H9 (cell line): ENCODE measurements around the gene UBASH3A. TPM values are rescaled to one million over a fixed set of nuclear protein-coding genes. Genes with fewer than 3 reads are reported as not detected.

Experiments used
- DNase-seq: peaks from one replicate; pipeline ENCODE4 v3.0.0-alpha.2; 2017
- H2AFZ ChIP-seq: one replicate; pipeline ENCODE4 v1.6.1; 2013; ENCODE audit warnings: mild to moderate bottlenecking, low read length, control low read depth, moderate library complexity
- H2AK5ac ChIP-seq: 2 replicates; pipeline ENCODE4 v1.6.1; 2013; ENCODE audit warnings: low read length, control low read depth, mixed read lengths; ENCODE audit not compliant: insufficient read length
- H2BK120ac ChIP-seq: one replicate; pipeline ENCODE4 v1.6.1; 2013; ENCODE audit warnings: low read depth, mild to moderate bottlenecking, low read length, control low read depth, inconsistent platforms; ENCODE audit not compliant: poor library complexity, severe bottlenecking
- H2BK12ac ChIP-seq: 2 replicates; pipeline ENCODE4 v1.6.1; 2013; ENCODE audit warnings: low read length, control low read depth, mixed read lengths, low read depth; ENCODE audit not compliant: insufficient read length
- H2BK15ac ChIP-seq: 2 replicates; pipeline ENCODE4 v1.6.1; 2013; ENCODE audit warnings: low read depth, low read length, control low read depth
- H2BK20ac ChIP-seq: one replicate; pipeline ENCODE4 v1.6.1; 2013; ENCODE audit warnings: low read depth, mild to moderate bottlenecking, low read length, control low read depth, inconsistent platforms; ENCODE audit not compliant: poor library complexity, severe bottlenecking
- H2BK5ac ChIP-seq: 2 replicates; pipeline ENCODE4 v1.6.1; 2013; ENCODE audit warnings: low read length, control low read depth, mixed read lengths; ENCODE audit not compliant: insufficient read length
- H3K14ac ChIP-seq: 2 replicates; pipeline ENCODE4 v1.6.1; 2013; ENCODE audit warnings: low read length, control low read depth; ENCODE audit not compliant: insufficient read depth
- H3K18ac ChIP-seq: 2 replicates; pipeline ENCODE4 v1.6.1; 2013; ENCODE audit warnings: low read depth, mild to moderate bottlenecking, mixed read lengths, low read length, control low read depth; ENCODE audit not compliant: insufficient read length
- H3K23ac ChIP-seq: 2 replicates; pipeline ENCODE4 v1.6.1; 2013; ENCODE audit warnings: low read length, control low read depth, mixed read lengths, low read depth; ENCODE audit not compliant: insufficient read length
- H3K23me2 ChIP-seq: 2 replicates; pipeline ENCODE4 v1.6.1; 2013; ENCODE audit warnings: low read depth, mild to moderate bottlenecking, mixed read lengths, low read length, control low read depth; ENCODE audit not compliant: insufficient read length, poor library complexity, severe bottlenecking
- H3K27ac ChIP-seq: 2 replicates; pipeline ENCODE4 v1.5.1; 2013; ENCODE audit warnings: low read length, control low read depth, mixed read lengths, low read depth; ENCODE audit not compliant: insufficient read length
- H3K27me3 ChIP-seq: 2 replicates; pipeline ENCODE4 v1.6.1; 2013; ENCODE audit warnings: low read length, control low read depth, inconsistent platforms; ENCODE audit not compliant: insufficient read depth
- H3K4ac ChIP-seq: 2 replicates; pipeline ENCODE4 v1.6.1; 2013; ENCODE audit warnings: low read depth, mild to moderate bottlenecking, control low read depth, inconsistent platforms, low read length, moderate library complexity
- H3K4me1 ChIP-seq: 2 replicates; pipeline ENCODE4 v1.6.1; 2013; ENCODE audit warnings: low read length, control low read depth, inconsistent platforms; ENCODE audit not compliant: insufficient read depth
- H3K4me2 ChIP-seq: 2 replicates; pipeline ENCODE4 v1.6.1; 2013; ENCODE audit warnings: low read length, control low read depth, mixed read lengths; ENCODE audit not compliant: insufficient read length, insufficient read depth
- H3K56ac ChIP-seq: 2 replicates; pipeline ENCODE4 v1.6.1; 2013; ENCODE audit warnings: low read depth, mild to moderate bottlenecking, mixed read lengths, low read length, control low read depth; ENCODE audit not compliant: insufficient read length
- H3K79me1 ChIP-seq: 2 replicates; pipeline ENCODE4 v1.6.1; 2013; ENCODE audit warnings: low read depth, mild to moderate bottlenecking, moderate library complexity, low read length, control low read depth, inconsistent platforms; ENCODE audit not compliant: insufficient read depth, poor library complexity, severe bottlenecking
- H3K79me2 ChIP-seq: 2 replicates; pipeline ENCODE4 v1.6.1; 2013; ENCODE audit warnings: low read length, control low read depth, inconsistent platforms; ENCODE audit not compliant: insufficient read depth
- H3K9ac ChIP-seq: 2 replicates; pipeline ENCODE4 v1.6.1; 2013; ENCODE audit warnings: low read length, control low read depth, mixed read lengths; ENCODE audit not compliant: insufficient read length; ENCODE audit errors: extremely low read depth
- H3K9me3 ChIP-seq: one replicate; pipeline ENCODE4 v1.6.1; 2013; ENCODE audit warnings: low read depth, low read length, inconsistent platforms; ENCODE audit not compliant: control insufficient read depth
- H3T11ph ChIP-seq: one replicate; pipeline ENCODE4 v1.6.1; 2013; ENCODE audit warnings: mild to moderate bottlenecking, low read length, control low read depth, inconsistent platforms
- H4K20me1 ChIP-seq: one replicate; pipeline ENCODE4 v1.6.1; 2013; ENCODE audit not compliant: control insufficient read depth, insufficient read length, insufficient read depth
- H4K5ac ChIP-seq: 2 replicates; pipeline ENCODE4 v1.6.1; 2013; ENCODE audit warnings: low read depth, mild to moderate bottlenecking, mixed read lengths, low read length, control low read depth; ENCODE audit not compliant: insufficient read length
- H4K8ac ChIP-seq: replicated peaks from 2 replicates; pipeline ENCODE4 v1.6.1; 2013; ENCODE audit warnings: low read length, control low read depth, mixed read lengths, low read depth; ENCODE audit not compliant: insufficient read length
- H4K91ac ChIP-seq: 2 replicates; pipeline ENCODE4 v1.6.1; 2013; ENCODE audit warnings: low read depth, mild to moderate bottlenecking, moderate library complexity, mixed read lengths, low read length, control low read depth; ENCODE audit not compliant: insufficient read length
- H3K27ac Mint-ChIP-seq, 3 experiments: 2 replicates in 2 of 3; 3 replicates in 1 of 3; pipeline ENCODE4 v1.8.0; 2020 to 2021; ENCODE audit warnings: mixed read lengths in 3 of 3, mild to moderate bottlenecking in 1 of 3, moderate library complexity in 1 of 3
- H3K27me3 Mint-ChIP-seq: 2 replicates; pipeline ENCODE4 v1.8.0; 2021; ENCODE audit warnings: low read depth, mild to moderate bottlenecking, moderate library complexity, mixed read lengths
- H3K36me3 Mint-ChIP-seq, 3 experiments: 2 replicates in 2 of 3; 3 replicates in 1 of 3; pipeline ENCODE4 v1.8.0; 2020 to 2021; ENCODE audit warnings: low read depth in 3 of 3, mixed read lengths in 3 of 3; ENCODE audit not compliant: insufficient read depth in 1 of 3
- H3K4me1 Mint-ChIP-seq, 2 experiments: 2 replicates each; pipeline ENCODE4 v1.8.0; 2020; ENCODE audit warnings: mixed read lengths in 2 of 2
- H3K4me3 Mint-ChIP-seq, 2 experiments: 2 replicates in 1 of 2; 3 replicates in 1 of 2; pipeline ENCODE4 v1.8.0; 2020 to 2021; ENCODE audit warnings: mild to moderate bottlenecking in 2 of 2, mixed read lengths in 2 of 2, moderate library complexity in 1 of 2
- H3K9me3 Mint-ChIP-seq, 2 experiments: 2 replicates in 1 of 2; 3 replicates in 1 of 2; pipeline ENCODE4 v1.8.0; 2020; ENCODE audit warnings: mild to moderate bottlenecking in 2 of 2, mixed read lengths in 2 of 2, moderate library complexity in 1 of 2
- WGBS: extraction: QIAGEN DNeasy Blood & Tissue Kit; methylation state at CpG from one replicate; pipeline ENCODE4 v1.1.7; 2013; ENCODE audit warnings: missing lambda C conversion rate, low lambda C conversion rate, mixed read lengths; ENCODE audit not compliant: insufficient read length; ENCODE audit errors: extremely low coverage; 5-methylcytosine and 5-hydroxymethylcytosine counted together
- total RNA-seq: library from RNA; stranded (reverse); gene quantifications from 2 replicates; pipeline ENCODE4 v1.2.1, GENCODE V29; 2021
- TF ChIP-seq, protein P1 (sequence below): fragments of 200-600 bp; sonication (generic); conservative IDR thresholded peaks from 3 replicates; pipeline ENCODE4 v1.8.0; 2021; ENCODE audit warnings: antibody characterized with exemption, mild to moderate bottlenecking

UBASH3A gene
- total RNA-seq, 1 experiment from 2014 or later, result not detected

DNA sequence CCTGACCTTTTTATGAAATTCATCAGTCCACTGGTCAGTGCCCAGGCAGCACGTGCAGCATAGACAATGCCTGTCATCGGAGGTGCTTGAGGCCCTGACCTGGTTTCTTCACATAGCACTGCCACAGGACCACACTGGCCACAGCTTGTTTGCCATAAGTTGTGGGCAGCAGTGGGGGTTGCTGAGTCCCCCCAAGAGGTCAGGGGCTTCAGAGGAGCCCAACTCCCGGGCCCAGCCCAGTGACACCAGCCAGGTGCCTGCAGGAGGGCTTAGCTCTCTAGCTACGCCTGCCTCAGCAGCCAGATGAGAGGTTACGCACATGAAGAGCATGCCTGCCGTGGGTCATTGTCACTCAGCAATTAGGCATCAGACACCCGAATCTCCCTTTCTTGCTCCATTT lies 41.6 kb downstream of the UBASH3A start:
- H3T11ph ChIP-seq, result no peak overlapping the region

More for the DNA sequence above, 41.6 kb downstream of the UBASH3A start:
- Histone ChIP-seq H3K4ac (no peak overlapping the region), H3K27me3 (no peaks in the 10 kb centered on the region), H3K9ac (no peak overlapping the region), H3K4me1 (no peaks in the 10 kb centered on the region), H2BK15ac (no peak overlapping the region), H2BK12ac (no peak overlapping the region), H2BK20ac (no peak overlapping the region), H3K27ac (no peak overlapping the region), H2BK5ac (no peak overlapping the region), H3K4me2 (no peak overlapping the region), H3K79me1 (no peaks in the 10 kb centered on the region), H3K18ac (no peak overlapping the region), H2AK5ac (no peak overlapping the region), H2AFZ (no peak overlapping the region), H3K23me2 (no peaks in the 10 kb centered on the region), H3K79me2 (no peaks in the 10 kb centered on the region), H4K5ac (no peak overlapping the region), H3K23ac (no peak overlapping the region), H4K91ac (no peak overlapping the region), H4K8ac (no peak overlapping the region), H4K20me1 (no peaks in the 10 kb centered on the region), H3K9me3 (no peaks in the 10 kb centered on the region), H3K56ac (no peak overlapping the region), H3K14ac (no peak overlapping the region), H2BK120ac (no peak overlapping the region)
- no peak overlapping the region for H3K27ac Mint-ChIP-seq
- DNase-seq, result no peak
- H3K4me3 Mint-ChIP-seq, result no peak overlapping the region
- no CpG with 5 or more reads among the region's 7 CpGs for WGBS
- H3K9me3 Mint-ChIP-seq, result no peaks in the 10 kb centered on the region; a peak in 1 of 5 replicates
- H3K36me3 Mint-ChIP-seq, result no peaks in the 10 kb centered on the region
- peaks cover 7 to 13% of the 10 kb centered on the region in 2 experiments for H3K4me1 Mint-ChIP-seq
- H3K27me3 Mint-ChIP-seq, result peaks cover 18% of the 10 kb centered on the region
- TF ChIP-seq, protein P1, sequence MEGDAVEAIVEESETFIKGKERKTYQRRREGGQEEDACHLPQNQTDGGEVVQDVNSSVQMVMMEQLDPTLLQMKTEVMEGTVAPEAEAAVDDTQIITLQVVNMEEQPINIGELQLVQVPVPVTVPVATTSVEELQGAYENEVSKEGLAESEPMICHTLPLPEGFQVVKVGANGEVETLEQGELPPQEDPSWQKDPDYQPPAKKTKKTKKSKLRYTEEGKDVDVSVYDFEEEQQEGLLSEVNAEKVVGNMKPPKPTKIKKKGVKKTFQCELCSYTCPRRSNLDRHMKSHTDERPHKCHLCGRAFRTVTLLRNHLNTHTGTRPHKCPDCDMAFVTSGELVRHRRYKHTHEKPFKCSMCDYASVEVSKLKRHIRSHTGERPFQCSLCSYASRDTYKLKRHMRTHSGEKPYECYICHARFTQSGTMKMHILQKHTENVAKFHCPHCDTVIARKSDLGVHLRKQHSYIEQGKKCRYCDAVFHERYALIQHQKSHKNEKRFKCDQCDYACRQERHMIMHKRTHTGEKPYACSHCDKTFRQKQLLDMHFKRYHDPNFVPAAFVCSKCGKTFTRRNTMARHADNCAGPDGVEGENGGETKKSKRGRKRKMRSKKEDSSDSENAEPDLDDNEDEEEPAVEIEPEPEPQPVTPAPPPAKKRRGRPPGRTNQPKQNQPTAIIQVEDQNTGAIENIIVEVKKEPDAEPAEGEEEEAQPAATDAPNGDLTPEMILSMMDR, result no peak
